Measurements from ENCODE around the gene RPP38. TPM values are rescaled to one million over a fixed set of nuclear protein-coding genes. Genes with fewer than 3 reads are reported as not detected.

RPP38 gene
- total and polyA plus RNA-seq, 10 of the 15 experiments (the other 5 are each of a cell fraction or from before 2014, with no cell fraction given): 13.0 to 40.9 (median 27.2) TPM

- Histone ChIP-seq H3K9me3 (replicated peaks; ENCODE audit: control insufficient read depth, insufficient read depth, low read length) (no peaks in the 10 kb centered on the region), H3K4me1 (ENCODE audit: control insufficient read depth, insufficient read depth, low read length) (peaks cover 8% of the 10 kb centered on the region), H3K4me3 (no peak overlapping the region), H4K20me1 (ENCODE audit: control insufficient read depth, insufficient read depth) (no peaks in the 10 kb centered on the region), H3K79me2 (ENCODE audit: control insufficient read depth, insufficient read depth, low read length) (no peaks in the 10 kb centered on the region), H3K27ac (ENCODE audit: control insufficient read depth, insufficient read depth) (no peak overlapping the region), H3K4me2 (ENCODE audit: control insufficient read depth, insufficient read depth) (no peak overlapping the region), H2AFZ (ENCODE audit: control insufficient read depth, low read depth, low read length) (no peak overlapping the region), H3K36me3 (ENCODE audit: control insufficient read depth in 2 of 2, insufficient read depth in 2 of 2, low read length in 1 of 2) (peaks cover 3% of the 10 kb centered on the region in 2 experiments; a peak in 3 of 4 replicates), H3K9ac (ENCODE audit: control insufficient read depth, insufficient read depth, low read length) (no peak overlapping the region), H3K27me3 (replicated peaks in 1 of 2; ENCODE audit: control insufficient read depth in 2 of 2, insufficient read depth in 2 of 2, low read length in 1 of 2) (no peaks in the 10 kb centered on the region)
- DNase-seq (ENCODE audit: low read depth, low spot score) (no peak), ATAC-seq (no peak), FAIRE-seq (no peak)
- in situ Hi-C loops (cut with MboI) (no loop called here), intact Hi-C loops (cut with micrococcal nuclease; ENCODE audit: unreplicated experiment) (no loop called here)
- SMC1A ChIA-PET (ENCODE audit: uncharacterized antibody, unreplicated experiment): interaction anchor here (1.2 to 10.2 kb wide), 2 partner anchors 12 to 22 kb away, joined by 3 to 127 read pairs; no protein-coding TSS in a partner anchor
- RAD21 ChIA-PET (ENCODE audit: unreplicated experiment): no interaction called here
- POLR2A ChIA-PET: interaction anchor here (0.9 kb wide), 1 partner anchor 13 kb away, joined by 4 read pairs; no protein-coding TSS in a partner anchor
- 92% methylated on average over 11 of the region's 11 CpGs for WGBS (ENCODE audit: insufficient coverage, insufficient replicate concordance, low lambda C conversion rate, missing lambda C conversion rate)
- CTCF ChIA-PET: no interaction called here
- no TSS peak for BruUV-seq (replicated peaks)
- no peak for TF ChIP-seq JUND (IDR thresholded peaks at IDR 0.05; ENCODE audit: low read depth, low read length)
- no peak for TF ChIP-seq BCL3 (IDR thresholded peaks at IDR 0.05; ENCODE audit: borderline replicate concordance, insufficient read depth, low read depth, low read length, poor library complexity, severe bottlenecking)
- TF ChIP-seq NFXL1 (IDR thresholded peaks at IDR 0.05; ENCODE audit: borderline replicate concordance): no peak
- TF ChIP-seq ZNF622 (IDR thresholded peaks at IDR 0.05): no peak
- no peak for TF ChIP-seq CREM (IDR thresholded peaks at IDR 0.05; ENCODE audit: low read depth)
- no peak for TF ChIP-seq DPF2 (IDR thresholded peaks at IDR 0.05)
- no peak for TF ChIP-seq NFYB (IDR thresholded peaks at IDR 0.05; ENCODE audit: insufficient read depth, low read depth, low read length)
- no peak for TF ChIP-seq SPI1 (IDR thresholded peaks at IDR 0.05; ENCODE audit: borderline replicate concordance, insufficient read depth, low read depth, low read length)
- no peak for TF ChIP-seq RAD21 (IDR thresholded peaks at IDR 0.05; ENCODE audit: insufficient read depth, low read depth, low read length)
- no peak for TF ChIP-seq ZNF384 (IDR thresholded peaks at IDR 0.05; ENCODE audit: borderline replicate concordance, low read depth, low read length)
- TF ChIP-seq SRF (IDR thresholded peaks at IDR 0.05; ENCODE audit: low read depth in 2 of 2, low read length in 2 of 2): no peak
- no peak for TF ChIP-seq KAT2A (conservative IDR thresholded peaks at IDR 0.05; ENCODE audit: control insufficient read depth, low read depth, low read length)
- no peak for TF ChIP-seq POLR2AphosphoS2 (IDR thresholded peaks at IDR 0.05; ENCODE audit: low read depth, low read length)
- TF ChIP-seq ATF3 (IDR thresholded peaks at IDR 0.05; ENCODE audit: borderline replicate concordance, extremely low read depth, low read depth, low read length): no peak
- no peak for TF ChIP-seq BACH1 (IDR thresholded peaks at IDR 0.05; ENCODE audit: borderline replicate concordance)
- TF ChIP-seq CEBPZ (IDR thresholded peaks at IDR 0.05; ENCODE audit: low read depth, low read length): no peak
- TF ChIP-seq SUPT20H (IDR thresholded peaks at IDR 0.05; ENCODE audit: borderline replicate concordance, control insufficient read depth, low read depth, low read length): no peak
- no peak for TF ChIP-seq SIN3A (IDR thresholded peaks at IDR 0.05; ENCODE audit: low read depth, low read length)
- no peak for TF ChIP-seq NR2F1 (conservative IDR thresholded peaks at IDR 0.05)
These were observed 39.2 kb downstream of the RPP38 start for GRCh38 chr10:15136129-15137035.
